ENCODE data around the gene ARHGEF19.
"Not testable (repeated sequence)": the region's sequence is repeated elsewhere in the genome, so short reads cannot be mapped to it uniquely, and the experiment has no call there.

Gene ARHGEF19

DNA sequence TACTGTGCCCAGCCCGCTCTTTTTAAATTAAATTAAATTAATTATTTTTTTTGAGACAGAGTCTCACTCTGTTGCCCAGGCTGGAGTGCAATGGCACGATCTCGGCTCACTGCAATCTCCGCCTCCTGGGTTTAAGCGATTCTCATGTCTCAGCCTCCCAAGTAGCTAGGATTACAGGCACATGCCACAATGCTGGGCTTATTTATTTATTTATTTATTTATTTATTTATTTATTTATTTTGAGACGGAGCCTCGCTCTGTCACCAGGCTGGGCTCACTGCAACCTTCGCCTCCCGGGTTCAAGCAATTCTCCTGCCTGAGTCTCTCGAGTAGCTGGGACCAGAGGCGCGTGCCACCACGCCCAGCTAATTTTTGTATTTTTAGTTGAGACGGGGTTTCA is 10.3 kb upstream of the ARHGEF19 start:
- DNase-seq (ENCODE audit: low read depth in 2 of 2): not testable (repeated sequence)

DNA sequence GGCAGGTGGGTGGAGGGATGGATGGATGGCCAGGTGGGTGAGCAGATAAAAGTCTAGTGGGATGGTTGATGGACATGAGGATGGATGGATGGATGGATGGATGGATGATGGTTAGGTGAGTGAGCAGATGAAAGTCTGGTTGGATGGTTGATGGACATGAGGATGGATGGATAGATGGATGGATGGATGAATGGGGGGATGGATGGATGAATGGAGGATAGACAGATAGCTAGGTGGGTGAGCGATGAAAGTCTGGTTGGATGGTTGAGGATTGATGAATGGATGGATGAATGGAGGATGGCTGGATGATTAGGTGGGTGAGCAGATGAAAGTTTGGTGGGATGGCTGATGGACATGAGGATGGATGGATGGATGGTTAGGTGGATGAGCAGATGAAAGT is 9.0 kb upstream of the ARHGEF19 start:
- no peak for DNase-seq (ENCODE audit: low read depth in 2 of 2)

DNA sequence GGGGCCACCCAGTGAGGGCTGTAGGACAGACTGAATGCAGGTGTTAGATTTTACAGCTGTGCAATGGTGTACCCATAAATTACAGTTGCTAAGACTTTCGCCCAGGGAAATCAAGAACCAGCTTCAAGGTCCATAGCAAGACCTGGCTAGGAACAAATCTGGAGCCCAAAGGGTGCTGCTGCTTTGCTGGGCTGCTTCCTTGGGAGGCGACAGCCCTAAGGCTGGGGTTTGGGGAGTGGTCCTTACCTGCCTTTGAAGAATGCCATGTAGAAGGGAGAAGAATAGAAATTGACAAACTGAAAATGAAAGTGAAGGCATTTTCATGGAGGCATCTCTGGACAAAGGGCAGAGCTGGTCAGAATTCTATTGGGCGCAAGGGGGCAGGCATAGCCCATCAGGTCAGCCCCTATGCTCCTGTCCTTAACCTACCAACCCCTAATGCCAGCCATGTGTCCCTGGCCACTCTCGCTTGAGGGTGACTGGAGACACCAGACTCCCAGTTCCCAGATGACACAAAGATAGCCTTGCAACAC is 7.6 kb upstream of the ARHGEF19 start:
- DNase-seq (ENCODE audit: low read depth in 2 of 2): no peak

DNA sequence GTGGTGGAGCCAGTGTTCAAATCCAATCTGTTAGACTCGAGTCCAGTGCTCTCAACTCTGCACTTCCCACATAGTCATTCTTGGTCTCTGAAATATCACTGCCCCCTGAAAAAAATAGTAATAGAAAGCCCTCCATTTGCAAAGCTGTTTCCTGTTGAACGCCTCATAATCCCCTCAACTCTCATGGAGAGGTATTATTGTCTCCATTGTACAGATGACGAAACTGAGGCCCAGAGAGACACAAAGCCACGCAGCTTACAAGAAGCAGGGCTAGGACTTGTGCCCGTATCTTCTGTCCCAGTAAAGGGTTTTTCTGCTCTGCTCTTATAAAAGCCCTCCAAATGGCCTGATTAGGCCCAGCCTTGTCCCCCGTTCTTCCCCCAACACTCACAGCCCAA is 6.2 kb upstream of the ARHGEF19 start:
- DNase-seq (ENCODE audit: low read depth in 2 of 2): no peak

DNA sequence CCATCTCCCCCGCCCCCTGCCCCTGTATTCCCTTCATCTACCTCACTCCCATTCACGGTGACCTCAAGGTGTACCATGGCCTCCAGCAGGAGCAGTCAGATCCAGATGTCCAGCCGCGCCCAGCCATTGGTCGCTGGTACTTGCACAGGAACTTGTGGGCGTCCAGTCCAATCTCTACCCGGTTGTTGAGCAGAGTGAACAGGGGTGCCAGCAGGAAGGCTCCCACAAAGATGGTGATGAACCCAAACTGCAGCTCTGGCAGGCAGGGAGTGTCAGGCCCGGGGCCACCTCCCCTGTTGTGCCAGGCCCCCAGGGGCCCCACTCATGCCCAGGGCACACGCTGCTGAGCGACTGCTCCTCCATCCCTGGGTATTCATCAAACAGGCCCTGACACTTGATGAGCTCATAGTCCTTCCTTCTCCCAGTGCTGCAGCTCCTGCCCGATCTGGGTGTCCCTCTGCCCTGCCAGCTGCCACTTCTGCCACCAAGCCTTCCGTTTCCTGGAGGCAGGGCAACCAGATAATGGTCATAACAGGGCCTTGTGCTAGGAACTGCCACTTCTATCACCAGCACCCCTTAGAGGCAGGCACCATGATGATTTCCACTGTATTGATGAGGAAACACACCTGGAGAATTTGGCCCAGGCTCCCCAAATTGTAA is 5.7 kb upstream of the ARHGEF19 start:
- DNase-seq (ENCODE audit: low read depth in 2 of 2): no peak

DNA sequence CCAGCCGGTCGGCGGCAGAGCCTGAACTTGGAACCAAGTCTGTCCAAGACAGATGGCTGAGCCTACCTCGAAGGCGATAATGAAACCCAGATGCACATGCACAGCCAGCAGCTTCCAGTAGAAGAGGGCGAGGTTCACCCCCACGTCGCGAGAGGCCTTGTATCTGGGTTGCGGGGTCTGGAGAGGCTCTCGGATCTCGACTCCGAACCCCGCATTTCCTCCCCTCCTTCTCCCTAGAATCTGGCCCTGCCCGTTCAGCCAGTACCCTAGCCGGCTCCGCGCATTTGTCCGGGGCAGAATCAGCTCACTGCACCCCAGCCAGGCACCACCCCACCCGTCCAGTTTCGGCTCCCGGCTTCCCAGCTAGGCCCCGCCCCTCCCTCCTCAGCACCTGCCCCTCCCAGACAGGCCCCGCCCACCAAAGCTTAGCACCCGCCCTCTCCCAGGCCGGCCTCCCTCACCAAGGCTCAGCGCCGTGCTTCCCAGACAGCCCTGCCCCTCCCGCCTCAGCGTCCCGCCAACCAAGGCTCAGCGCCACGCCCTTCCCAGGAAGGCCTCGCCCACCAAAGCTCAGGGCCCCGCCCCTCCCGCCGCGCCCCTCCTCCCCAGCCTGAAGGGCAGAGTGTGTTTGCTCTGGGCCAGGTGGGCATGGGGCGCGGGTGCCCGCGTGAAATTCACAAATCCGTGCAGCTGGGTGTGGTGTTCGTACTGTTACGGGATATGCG is 4.8 kb upstream of the ARHGEF19 start:
- peak; percentile 77 to 91 for DNase-seq (ENCODE audit: low read depth in 2 of 2)

DNA sequence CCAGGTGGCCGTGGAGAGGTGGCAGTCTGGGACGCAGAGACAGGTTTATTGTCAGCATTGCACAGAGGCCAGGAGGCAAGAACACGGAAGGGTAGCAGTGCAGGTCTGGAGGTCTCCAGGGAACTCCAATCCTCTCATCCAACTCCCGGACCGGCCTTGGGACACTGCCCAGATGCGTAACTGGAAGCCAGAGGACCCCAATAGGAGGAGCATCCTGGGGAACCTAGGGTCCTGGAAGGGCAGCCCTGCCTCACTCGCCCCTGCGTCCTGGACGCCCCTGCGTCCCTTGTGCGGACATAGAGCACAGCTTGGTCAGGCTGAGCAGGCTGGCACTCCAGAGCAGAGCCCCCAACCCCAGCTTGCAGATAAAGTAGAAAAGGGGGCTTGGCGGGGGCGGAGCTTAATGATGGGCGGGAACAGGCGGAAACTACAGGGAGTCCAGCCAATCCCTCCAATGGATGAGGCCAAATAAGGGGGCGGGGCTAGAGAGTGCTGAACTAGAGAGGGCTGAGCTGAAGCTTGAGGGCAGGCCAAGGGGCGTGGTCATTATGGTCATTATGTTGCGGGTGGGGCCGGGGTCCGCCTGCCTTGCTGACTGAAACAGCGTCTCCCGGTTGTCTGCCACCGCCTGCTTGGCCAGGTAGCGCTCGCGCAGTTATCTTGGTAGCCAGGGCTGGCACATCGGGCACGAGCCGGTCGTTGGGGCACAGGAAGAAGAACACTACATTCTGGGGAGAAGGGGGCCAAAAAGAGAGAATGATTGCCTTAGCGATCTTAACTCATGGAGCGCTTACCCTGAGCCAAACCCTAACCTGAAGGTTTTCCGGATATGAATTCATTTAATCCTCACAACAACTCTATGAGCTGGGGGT is 3.7 kb upstream of the ARHGEF19 start:
- DNase-seq (ENCODE audit: low read depth in 2 of 2): no peak

DNA sequence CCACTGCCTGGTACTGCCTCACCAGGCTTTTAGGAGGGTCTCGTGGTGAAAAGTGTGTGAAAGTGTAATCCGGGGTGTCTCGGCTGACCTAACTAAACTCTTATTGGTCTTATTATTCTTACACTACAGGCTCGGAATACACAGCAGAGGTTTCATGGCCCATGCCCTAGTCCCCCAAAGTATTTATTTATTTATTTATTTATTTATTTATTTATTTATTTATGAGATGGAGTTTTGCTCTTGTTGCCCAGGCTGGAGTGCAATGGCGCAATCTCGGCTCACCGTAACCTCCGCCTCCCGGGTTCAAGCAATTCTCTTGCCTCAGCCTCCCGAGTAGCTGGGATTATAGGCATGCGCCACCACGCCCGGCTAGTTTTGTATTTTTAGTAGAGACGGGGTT is 2.8 kb upstream of the ARHGEF19 start:
- DNase-seq (ENCODE audit: low read depth in 2 of 2): not testable (repeated sequence)

DNA sequence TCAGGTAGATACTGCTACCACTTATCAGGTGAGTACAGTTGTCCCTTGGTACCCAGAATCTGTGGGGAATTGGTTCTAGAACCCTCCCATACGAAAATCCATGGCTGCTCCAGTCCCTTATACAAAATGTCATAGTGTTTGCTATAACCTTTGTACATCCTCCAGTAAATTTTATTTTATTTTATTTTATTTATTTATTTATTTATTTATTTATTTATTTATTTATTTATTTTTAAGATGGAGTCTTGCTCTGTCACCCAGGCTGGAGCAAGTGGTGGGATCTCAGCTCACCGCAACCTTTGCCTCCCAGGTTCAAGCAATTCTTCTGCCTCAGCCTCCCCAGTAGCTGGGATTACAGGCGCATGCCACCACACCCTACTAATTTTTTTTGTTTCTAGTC is 1.1 kb upstream of the ARHGEF19 start:
- not testable (repeated sequence) for DNase-seq (ENCODE audit: low read depth in 2 of 2)

DNA sequence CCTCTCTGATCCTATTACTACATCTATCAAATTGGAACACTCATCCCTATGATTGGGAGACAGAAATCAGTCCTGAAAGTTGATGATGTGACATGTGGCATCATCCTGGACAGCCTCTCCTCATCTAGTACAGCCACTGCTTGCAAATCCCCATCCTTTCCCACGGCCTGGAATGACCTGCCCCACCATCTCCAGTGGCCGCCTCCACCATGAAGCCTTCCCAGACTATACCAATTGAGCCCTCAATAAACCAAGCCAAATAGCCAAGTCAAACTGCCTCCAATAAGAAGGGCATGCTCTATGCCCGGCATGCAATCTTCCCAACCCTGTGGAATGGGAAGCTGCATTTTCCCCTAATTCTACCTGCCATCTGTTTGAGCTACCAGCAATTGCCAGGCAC is 561 bp upstream of the ARHGEF19 start:
- DNase-seq (ENCODE audit: low read depth in 2 of 2): no peak

DNA sequence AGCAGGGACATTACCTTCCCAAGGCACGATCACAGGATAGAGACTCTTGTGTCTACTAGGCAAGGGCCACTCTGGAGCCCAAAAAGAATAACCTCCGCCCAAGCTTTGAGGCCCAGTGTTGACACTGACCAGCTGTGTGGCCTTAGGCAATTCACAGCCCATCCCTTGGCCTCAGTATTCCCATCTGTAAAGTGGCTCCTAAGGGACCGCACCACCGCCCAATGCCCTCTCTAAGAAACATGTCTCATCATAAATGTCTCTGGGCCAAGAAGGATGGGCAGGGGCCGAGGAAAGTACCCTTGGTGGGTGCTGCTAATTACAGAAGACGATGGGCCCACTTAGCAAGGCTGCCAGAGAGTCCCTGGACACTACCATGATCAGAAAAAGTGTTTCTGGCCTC is 628 bp downstream of the ARHGEF19 start:
- DNase-seq (ENCODE audit: low read depth in 2 of 2): no peak

DNA sequence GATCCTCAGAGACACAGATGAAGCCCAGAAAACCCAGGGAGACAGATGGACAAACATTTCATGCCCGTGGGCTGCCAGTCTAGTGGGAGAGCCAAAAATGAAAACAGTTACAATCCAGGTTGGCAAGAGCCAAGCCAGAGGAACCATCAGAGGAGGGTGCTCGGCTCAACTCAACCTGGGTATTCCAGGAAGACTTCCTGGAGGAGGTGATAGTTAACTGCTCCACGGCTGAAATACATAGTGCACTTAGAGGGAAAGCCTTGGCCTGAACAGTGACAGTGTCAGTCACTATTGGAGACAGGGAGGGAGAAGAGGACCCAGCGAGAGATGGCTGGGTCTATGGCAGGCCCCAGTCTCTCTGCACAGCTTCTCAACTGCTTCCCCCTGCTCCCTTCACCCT is 1.9 kb downstream of the ARHGEF19 start:
- DNase-seq (ENCODE audit: low read depth in 2 of 2): no peak

DNA sequence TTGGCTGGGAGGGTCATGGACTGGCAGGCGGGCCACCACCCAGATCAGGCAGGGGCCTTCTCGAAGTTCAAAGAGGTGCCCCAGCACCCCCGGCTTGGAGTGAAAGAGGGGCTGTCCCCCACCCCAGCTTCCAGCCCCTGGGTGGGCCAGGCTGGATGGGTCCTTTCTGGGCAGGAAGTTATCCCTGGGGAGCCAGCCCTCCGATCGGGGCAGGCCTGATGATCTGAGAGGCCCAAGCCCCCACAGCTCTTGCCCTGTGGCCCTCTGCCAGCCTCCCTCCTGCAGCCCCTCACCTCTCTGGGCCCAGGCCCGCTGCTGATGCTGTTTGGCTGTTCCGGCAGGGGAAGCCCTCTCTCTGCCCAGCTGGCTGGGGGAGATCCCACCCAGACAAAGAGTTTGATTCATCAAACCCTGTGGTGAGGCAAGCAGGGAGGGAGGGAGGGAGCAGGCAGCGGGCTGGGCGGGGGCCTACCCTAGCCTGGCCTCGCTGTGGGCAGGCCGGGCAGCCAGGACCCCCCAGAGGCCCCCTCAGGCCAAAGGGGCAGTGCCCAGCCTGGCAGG is 2.5 kb downstream of the ARHGEF19 start:
- no peak for DNase-seq (ENCODE audit: low read depth in 2 of 2)

DNA sequence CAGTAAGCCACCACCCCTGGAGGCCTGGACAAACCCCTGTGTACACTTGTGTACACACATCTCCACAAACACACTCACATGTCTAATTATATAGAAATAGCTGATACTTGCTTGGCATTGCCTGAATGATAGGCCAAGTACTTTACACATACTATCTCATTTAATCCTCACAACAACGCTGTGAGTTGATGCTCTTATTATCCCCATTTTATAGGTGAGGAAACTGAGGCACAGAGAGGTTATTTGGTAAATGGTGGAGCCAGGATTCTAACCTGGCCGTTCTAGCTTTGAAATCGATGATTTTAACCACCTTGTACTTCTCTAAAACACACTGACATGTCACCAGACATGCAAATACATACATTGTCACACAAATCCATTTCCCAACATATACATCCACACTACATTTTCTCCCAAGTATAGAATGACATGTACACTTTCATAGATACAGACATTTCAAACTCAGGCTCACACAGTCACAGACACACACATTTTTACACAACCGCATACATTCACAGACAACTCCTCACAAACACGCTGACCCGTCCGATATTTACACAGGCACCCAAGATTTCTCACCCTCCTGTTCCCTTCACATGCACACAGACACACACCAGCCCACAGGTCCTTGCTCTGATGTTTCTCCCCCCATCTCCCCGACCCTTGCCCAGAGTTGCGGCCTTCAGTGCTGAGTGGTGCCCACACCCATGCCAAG is 3.2 kb downstream of the ARHGEF19 start:
- DNase-seq (ENCODE audit: low read depth in 2 of 2): no peak

DNA sequence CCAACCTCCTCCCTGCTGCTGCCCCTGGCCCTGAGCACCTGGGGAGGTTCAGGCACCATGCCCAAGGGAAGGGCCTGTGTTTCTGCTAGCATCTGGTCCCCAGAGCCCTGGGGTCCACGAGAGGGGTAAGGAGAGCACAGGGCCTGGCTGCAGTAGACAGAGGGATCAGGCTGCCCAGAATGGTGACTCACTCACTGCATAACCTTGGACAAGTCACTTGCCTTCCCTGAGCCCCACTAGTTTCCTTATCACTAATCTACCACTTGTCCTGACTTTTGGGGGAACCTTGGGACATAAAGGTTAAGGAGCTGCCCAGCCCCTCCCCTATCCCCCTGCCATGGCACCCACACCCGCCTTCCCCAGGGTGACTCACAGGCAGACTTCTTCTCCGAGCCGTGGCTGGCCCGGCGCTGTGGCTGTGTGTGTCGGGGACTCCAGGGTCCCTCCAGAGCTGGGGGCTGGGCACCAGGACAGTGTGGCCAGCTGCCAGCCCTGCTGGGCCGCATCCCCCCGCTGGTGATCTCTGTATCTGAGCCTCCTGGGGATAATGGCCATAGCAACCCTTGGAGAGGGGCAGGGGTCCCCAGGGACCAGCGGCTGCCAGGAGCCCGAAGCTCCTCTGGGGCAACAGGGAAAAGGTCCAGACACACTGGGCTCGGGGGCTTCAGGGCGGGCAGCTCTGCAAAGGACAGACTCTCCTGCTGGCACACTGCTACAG is 4.0 kb downstream of the ARHGEF19 start:
- no peak for DNase-seq (ENCODE audit: low read depth in 2 of 2)

DNA sequence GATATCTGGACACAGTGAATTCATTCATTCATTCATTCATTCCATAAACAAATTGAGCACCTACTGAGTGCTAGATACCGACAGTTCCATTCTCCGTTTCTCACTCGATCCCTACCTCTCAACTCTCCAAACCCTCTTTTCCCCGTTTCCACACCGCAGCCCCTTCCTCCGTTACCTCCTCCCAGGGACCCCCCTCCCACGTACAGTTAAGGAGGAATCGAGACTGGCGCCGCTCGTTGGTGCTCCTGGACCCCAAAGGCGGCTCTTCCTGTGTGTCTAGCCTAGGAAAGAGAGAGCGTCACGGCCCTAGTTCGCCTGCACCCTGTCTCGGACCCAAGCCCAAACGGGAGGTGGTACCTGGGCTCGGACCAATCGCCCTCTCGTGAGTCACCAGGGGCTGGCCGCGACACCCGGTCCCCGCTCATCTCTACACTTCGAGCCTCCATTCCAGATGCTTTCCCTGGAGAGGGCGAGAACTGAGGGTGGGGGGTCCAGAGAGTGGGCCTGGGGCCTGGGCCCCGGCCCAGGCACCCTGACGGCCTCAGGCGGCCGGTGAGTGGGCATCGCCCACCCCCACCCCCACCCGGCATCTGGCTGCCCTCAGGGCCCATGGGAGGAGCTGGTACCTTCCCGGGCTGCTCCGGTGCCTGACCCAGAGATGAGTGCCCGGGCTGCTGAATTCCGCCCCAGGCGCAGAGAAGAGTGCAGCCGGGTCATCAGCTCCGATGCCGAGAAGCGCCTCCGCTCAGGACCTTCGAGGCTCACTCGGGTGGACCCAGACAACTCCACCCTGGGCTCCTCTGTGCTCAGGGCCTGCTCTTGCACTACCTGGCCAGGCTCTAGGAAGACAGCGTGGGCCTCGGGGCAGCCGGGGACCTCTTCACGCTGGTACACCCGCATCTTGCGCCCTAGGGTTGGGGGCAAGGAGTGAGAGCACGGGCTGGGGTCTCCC is 4.9 kb downstream of the ARHGEF19 start:
- DNase-seq (ENCODE audit: low read depth in 2 of 2): no peak

DNA sequence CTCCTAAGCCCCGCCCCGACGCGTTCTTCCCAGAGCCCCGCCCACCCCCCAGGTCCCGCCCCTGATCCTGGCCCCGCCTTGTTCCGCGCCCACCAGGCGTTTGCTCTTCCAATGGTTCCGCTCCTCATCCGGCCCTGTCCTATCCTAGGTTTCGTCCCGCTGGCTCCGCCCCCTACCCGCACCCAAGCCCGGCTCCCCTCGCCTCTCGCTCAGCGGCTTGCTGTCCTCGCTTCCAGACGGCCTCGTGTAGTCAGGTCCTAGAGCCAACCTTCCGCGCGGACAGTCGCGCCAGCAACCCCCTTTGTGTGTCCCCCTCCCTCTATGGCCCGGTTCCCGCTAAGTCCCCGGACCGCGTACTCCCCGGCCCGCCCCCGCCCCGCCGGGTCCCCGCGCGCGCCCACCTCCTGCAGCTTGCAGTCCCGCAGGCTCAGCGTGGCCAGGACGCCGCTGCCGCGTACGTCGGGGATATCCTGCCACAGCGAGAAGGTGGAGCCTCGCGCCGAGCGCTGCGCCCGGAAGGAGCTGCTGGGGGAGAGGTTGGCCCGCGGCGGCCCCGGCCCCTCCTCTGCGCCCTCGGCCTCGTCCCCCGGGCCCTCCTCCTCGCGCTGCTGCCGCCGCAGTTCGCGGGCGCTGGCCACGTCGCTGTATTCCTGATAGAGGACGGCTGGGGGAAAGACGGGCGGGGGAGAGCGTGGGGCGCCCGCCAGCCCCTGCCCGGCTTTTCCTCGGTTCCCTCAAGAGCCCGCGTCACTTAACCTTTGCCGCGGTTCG is 5.7 kb downstream of the ARHGEF19 start:
- DNase-seq (ENCODE audit: low read depth in 2 of 2): peak; percentile 78 to 83

DNA sequence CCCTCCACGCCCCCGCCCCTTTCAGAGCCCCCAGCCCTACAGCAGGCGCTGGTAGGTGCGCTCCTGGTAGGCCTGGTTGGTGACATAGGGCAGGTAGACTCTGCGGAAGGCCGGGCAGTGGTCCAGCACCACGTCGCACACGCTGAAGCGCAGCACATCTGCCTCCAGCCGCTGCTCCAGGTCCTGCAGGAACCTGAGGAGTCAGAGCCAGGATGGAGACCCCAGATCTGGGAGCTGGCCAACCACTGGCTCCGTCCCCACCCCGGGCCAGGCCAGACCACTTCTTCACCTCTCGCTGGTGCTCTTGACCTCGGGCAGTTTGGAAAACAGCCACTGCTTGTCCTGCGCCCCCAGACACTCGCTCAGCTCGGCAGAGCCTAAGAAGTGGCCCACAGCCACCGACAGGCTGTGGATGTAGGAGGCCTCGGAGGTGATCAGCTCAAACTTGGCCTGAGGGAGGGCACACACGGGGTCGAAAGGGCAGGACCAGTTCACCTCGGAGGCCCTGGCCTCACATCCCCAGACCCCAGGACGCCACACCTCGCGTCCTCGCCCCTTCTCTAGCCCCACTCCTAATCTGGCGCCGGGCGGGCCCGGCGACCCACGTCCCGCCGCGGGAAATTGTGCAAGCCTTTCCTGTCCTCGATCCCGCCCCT is 6.4 kb downstream of the ARHGEF19 start:
- no peak for DNase-seq (ENCODE audit: low read depth in 2 of 2)

All from stimulated activated CD8-positive, alpha-beta memory T cell treated with anti-CD3 and anti-CD28 coated beads, Interleukin-2, amount 100 ng/mL, for 1 hour (primary cell).